Stimulated activated CD4-positive, alpha-beta T cell treated with anti-CD3 and anti-CD28 coated beads, Interleukin-2, amount 100 ng/mL, for 24 hours (primary cell): Measurements from ENCODE around the gene PTPRN2.

Experiments used
- DNase-seq, 2 donors: peaks; one replicate each; pipeline ENCODE4 v3.0.0-alpha.2; 2020

PTPRN2 gene

GRCh38 chr7:157557263-157557662, 1030.4 kb downstream of the PTPRN2 start:
- no peak for DNase-seq

DNA sequence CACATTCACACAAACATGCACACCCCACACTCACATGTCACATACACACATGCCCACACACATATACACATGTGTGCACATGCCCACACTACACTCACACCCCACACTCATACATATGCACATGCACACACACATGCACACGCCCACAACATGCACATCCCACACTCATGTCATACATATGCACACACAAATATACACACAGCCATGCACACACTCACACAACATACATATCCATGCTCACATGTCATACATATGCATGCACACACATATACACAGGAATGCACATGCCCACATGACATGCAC, 1031.0 kb downstream of the PTPRN2 start:
- no peak for DNase-seq

- DNase-seq: no peak
These were observed 1031.5 kb downstream of the PTPRN2 start for GRCh38 chr7:157555944-157556641.

DNA sequence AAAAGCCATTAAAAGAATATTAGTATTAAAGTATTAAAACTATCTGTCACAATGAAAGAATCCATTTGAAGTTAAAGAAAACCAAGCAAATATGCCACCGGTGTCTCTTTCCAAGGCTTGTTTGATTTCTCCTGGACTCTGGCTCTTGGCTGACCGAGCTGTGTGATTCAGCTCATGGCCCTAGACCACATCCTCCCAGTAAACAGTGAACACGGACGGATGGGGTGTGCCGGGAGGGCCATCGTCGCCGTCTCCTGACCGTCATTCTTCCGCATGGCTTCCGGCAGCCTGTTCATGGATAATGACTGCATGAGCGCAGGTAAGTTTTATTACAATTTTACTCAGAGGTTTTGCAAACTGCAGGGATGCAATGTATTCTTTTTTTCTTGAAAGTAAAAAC, 1032.3 kb downstream of the PTPRN2 start:
- DNase-seq: no peak

- DNase-seq: no peak
These were observed 1033.0 kb downstream of the PTPRN2 start for GRCh38 chr7:157554393-157555238.

GRCh38 chr7:157553256-157553655, 1034.4 kb downstream of the PTPRN2 start:
- DNase-seq: no peak

GRCh38 chr7:157552295-157552993, 1035.2 kb downstream of the PTPRN2 start:
- DNase-seq: no peak

DNA sequence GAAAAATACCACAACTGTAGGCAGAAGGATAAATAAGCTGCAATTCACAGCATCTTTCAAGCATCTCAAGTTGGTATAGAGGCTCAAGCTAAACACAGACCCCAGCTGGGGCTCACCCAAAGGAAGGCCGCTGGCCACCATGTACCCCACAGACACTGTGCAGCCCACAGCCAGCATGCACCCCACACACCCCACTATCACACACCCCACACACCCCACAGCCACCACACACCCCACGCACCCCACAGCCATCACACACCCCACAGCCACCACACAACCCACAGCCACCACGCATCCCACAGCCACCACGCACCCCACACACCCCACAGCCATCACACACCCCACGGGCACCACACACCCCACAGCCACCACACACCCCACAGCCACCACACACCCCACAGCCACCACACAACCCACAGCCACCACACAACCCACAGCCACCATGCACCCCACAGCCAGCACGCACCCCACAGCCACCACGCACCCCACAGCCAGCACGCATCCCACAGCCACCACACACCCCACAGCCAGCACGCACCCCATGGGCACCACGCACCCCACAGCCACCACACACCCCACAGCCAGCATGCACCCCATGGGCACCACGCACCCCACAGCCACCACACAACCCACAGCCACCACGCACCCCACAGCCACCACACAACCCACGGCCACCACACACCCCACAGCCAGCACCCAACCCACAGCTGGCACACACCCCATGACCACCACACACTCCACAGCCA, 1036.1 kb downstream of the PTPRN2 start:
- DNase-seq: no peak

DNA sequence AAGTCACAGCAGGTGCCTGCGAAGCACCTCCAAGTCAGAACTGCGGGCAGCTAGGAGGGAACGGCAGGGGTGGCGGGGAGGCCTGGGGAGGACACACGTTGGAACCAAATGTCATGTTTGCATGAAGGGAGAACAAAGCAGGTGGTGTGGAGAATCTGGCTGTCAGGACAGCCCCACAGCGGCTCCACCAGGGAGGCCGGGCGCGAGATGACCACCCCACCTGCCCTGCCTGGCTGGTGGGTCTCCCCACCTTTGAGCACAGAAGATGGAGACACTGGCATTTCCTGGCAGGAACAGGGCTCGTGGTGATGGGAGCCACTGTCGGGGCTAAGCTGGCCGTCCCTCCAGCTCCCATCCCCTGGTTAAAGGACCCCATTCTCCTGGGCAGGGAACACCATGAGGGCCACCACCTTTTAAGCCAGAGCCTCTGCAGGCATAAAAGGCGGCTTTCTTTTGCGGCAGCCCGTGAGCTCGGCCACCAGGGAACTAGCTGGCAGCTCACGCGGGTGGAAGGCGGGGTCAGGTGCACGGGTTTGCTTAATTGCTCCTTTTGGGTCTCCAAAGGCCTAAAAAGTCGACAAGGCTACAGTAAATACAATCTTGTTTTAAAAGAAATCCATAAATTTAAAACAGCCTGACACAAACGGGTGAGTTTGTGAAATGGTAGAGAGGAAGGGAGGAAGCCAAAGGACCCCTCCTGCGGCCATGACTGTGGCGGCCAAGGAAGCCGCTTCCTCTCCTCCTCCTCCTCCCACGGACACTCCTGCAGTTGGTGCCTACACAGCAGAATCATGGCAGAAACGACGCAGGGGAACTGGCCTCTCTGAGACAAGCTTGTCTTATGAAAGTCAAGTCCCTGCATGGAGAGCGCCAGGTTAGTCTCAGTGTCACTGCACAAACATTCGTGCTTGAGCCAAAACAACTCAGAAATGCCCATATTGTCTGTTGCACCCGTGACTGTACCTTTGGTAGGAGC, 1037.0 kb downstream of the PTPRN2 start:
- DNase-seq: no peak

DNA sequence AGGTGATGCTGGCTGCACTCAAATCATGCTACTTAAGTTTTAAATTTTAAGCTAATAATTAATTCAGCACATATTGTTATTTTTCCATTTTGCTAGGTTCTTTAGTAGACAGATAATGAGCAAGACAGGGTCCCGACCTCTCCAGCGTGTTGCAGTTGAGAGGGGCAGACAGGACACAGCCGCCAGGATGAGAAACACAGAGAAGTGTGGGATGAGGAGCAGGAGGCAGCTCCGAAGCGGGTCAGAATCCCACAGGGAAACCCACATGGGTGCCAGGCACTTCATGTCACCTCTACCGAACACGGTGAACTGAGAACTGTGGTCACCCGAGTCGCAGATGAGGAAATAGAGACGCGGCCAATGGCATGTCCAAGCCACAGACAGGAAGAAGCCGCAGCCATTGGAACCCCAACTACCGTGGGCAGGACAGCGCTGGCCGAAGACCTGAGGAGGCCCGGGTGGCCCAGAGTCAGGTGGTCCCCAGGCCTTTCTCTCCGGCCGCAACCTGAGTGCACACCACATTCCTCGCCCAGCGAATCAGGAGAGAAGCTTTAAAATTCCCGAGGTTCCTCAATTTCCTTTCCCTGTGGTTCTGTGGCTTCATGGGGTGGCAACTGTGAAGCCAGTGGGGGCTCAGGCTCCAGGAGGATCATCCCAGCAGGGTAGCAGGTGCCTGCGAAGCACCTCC, 1037.9 kb downstream of the PTPRN2 start:
- DNase-seq: no peak

- DNase-seq: no peak
These were observed 1038.8 kb downstream of the PTPRN2 start for GRCh38 chr7:157548691-157549303.

DNA sequence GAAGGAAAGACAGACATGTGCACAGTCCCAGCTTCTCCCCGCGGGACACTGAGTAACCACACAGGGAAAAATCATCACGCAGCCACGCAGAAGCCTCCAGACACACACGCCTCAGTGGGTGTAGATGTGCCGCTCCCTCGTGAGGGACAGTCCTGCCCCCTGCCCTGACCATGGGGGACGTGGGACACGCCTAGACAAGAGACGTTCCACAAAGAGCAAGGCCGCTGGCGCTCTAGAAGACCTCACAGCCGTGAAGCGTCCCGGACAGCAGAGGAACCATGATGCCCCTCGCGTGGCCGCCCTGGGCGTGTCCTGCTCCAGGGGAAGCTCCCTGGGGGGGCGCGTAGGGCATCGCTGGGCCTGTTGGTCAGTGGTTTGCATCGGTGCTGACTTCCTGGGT, 1040.0 kb downstream of the PTPRN2 start:
- DNase-seq: no peak

DNA sequence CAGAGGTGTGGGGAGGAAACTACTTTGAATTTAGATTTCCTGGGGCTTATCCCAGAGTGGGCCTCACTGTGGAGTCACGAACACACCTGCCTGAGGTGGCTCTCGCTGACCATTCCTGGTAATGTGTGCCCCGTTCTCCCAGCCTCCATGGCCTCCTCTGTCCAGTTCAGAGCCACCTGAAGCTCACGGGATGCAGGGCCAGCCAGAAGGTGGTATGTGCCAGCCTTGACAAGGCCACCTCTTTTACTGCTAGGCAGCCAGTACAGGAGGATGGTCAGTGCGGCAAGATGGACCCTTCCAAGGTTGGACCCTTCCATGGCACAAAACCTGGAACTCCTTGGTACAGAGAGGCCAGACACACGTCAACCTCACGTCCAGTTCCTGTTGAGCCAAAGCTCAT, 1040.5 kb downstream of the PTPRN2 start:
- no peak for DNase-seq

GRCh38 chr7:157545681-157546060, 1042.0 kb downstream of the PTPRN2 start:
- DNase-seq: no peak

DNA sequence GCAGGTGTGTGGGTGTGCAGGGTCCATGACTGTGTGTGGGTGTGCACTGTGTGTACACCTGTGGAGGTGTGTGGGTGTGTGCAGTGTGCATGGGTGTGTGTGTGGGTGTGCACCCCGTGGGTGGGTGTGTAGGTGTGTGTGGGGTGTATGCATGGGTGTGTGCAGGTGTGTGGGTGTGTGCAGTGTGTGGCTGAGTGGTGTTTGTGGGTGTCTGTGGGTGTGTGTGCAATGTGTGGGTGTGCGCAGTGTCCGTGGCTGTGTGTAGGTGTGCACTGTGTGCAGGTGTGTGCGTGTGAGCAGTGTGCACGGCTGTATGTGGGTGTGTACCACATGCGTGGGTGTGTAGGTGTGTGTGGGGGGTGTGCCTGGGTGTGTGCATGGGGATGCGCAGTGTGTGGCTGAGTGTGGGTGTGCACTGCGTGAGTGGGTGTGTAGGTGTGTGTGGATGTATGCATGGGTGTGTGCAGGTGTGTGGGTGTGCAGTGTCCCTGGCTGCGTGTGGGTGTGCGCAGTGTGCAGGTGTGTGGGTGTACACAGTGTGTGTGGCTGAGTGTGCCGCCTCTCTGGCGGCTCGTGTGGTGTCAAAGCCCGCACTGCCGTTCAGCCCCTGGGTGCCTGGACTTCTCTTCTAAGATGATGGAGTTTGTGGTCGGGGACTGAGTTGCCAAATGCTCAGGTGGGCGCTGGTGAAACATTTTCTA, 1042.5 kb downstream of the PTPRN2 start:
- DNase-seq: no peak

GRCh38 chr7:157544226-157544625, 1043.4 kb downstream of the PTPRN2 start:
- no peak for DNase-seq

- DNase-seq: no peak
These were observed 1043.8 kb downstream of the PTPRN2 start for GRCh38 chr7:157543791-157544190.

GRCh38 chr7:157543276-157543675, 1044.3 kb downstream of the PTPRN2 start:
- no peak for DNase-seq

DNA sequence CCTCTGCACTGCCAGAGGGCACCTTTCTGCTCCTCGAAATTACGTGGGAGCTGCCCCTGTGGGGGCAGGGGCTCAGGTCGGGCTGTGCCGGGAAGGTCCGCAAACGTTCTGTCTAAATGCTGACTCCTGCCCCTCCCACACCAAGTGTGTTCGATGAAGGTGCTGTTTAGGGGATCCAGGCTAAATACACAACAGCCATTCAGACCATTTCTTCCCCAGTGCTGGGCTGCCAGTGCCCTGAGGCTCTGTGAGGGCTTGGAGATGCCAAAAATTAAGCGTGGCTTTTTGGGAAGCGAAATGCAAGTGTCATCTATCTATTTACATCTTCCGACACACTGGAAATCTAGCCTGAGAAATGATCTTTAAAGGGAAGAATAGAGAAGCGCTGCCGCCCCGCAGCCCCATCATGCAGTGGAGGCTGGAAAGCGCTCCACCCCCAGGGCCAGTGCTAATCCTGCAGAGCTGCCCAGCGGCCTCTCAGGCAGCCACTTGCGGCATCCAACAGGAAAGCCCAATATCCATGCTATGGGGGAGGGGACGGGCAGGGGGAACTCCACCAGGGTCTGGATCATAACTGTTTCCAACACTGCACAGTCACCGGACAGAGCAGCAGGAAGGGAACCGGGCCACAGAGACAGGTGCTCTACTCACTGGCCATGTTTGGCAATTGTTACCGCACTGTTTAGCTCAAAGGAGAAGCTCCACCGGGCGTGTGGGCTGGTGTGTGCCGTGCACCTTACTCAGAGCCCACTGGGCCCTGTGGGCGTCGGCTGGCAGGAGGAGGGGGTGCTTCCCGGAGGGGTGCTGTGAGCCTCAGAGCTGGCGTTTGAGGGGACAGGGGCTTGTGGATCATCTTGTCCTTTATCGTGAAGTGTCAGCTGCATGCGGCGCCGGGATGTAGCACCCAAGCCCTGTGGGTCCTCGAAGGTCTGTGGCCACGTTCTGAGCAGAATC, 1045.3 kb downstream of the PTPRN2 start:
- DNase-seq: no peak
